HepG2 (cell line): Measurements from ENCODE around the gene BCAS3. TPM values are rescaled to one million over a fixed set of nuclear protein-coding genes. Genes with fewer than 3 reads are reported as not detected.

Experiments
- HOXD1 ChIP-seq: sonication (generic); formaldehyde crosslinking; IDR thresholded peaks from 2 replicates; pipeline ENCODE4 v1.5.0; 2020; ENCODE audit warnings: missing genetic modification reagents
- MTA1 ChIP-seq: sonication (generic); formaldehyde crosslinking; IDR thresholded peaks from 2 replicates; pipeline ENCODE4 v1.4.0; 2020; ENCODE audit warnings: missing genetic modification reagents, mild to moderate bottlenecking, borderline replicate concordance
- TP53 ChIP-seq: sonication (generic); formaldehyde crosslinking; conservative IDR thresholded peaks from 2 replicates; pipeline ENCODE4 v1.4.0; 2020; ENCODE audit warnings: missing genetic modification reagents
- ZBTB3 ChIP-seq: sonication (generic); formaldehyde crosslinking; IDR thresholded peaks from 2 replicates; pipeline ENCODE4 v1.4.0; 2020; ENCODE audit warnings: low read depth, mild to moderate bottlenecking, moderate library complexity, missing genetic modification reagents, borderline replicate concordance
- ZNF138 ChIP-seq: sonication (generic); formaldehyde crosslinking; IDR thresholded peaks from 2 replicates; pipeline ENCODE4 v1.5.0; 2020; ENCODE audit warnings: mild to moderate bottlenecking, low read depth, missing genetic modification reagents
- ZNF207 ChIP-seq: fragments of 450-650 bp; IDR thresholded peaks from 2 replicates; pipeline ENCODE4 v1.6.1; 2016; ENCODE audit warnings: antibody characterized with exemption, borderline replicate concordance
- ZNF605 ChIP-seq: sonication (generic); formaldehyde crosslinking; IDR thresholded peaks from 2 replicates; pipeline ENCODE4 v1.8.0; 2022; ENCODE audit warnings: mild to moderate bottlenecking, missing genetic modification reagents
- polyA plus RNA-seq, 8 experiments: library from polyadenylated mRNA; depleted of rRNA in 3 of 8; stranded (reverse) in 7 of 8; unstranded in 1 of 8; fragments of >200 nt; fragmentation: Illumina TruSeq in 4 of 8; extraction: Trizol in 4 of 8; gene quantifications; 2 replicates each; pipeline versions ENCODE4 v1.2.1 to v1.2.3, GENCODE V29; 2011 to 2016; ENCODE audit warnings: low read depth in 4 of 8, missing spikeins in 1 of 8, mixed read lengths in 1 of 8; ENCODE audit not compliant: insufficient read depth in 1 of 8
- total RNA-seq, 5 experiments: library from RNA; depleted of rRNA; stranded (reverse); fragments of >200 nt; fragmentation: Illumina TruSeq; extraction: Trizol; gene quantifications; 2 replicates each; pipeline ENCODE4 v1.2.3, GENCODE V29; 2016; ENCODE audit warnings: low read depth in 1 of 5
- TF ChIP-seq, protein P1 (sequence below): sonication (generic); formaldehyde crosslinking; IDR thresholded peaks from 2 replicates; pipeline ENCODE4 v1.4.0; 2020; ENCODE audit warnings: missing genetic modification reagents, borderline replicate concordance
- TF ChIP-seq, protein P2 (sequence below): sonication (generic); formaldehyde crosslinking; IDR thresholded peaks from 2 replicates; pipeline ENCODE4 v1.5.1; 2020; ENCODE audit warnings: missing genetic modification reagents, mild to moderate bottlenecking, borderline replicate concordance
- TF ChIP-seq, protein P3 (sequence below), 2 experiments: sonication (generic) in 1 of 2; formaldehyde crosslinking in 1 of 2; IDR thresholded peaks; 2 replicates each; pipeline versions ENCODE4 v1.6.1 to v1.9.0; 2014 to 2022; ENCODE audit warnings: antibody characterized with exemption in 1 of 2, borderline replicate concordance in 1 of 2, inconsistent platforms in 1 of 2, low read depth in 1 of 2, missing genetic modification reagents in 1 of 2
- TF ChIP-seq, protein P4 (sequence below): sonication (generic); formaldehyde crosslinking; IDR thresholded peaks from 2 replicates; pipeline ENCODE4 v1.4.0; 2020; ENCODE audit warnings: missing genetic modification reagents

Gene BCAS3
- total and polyA plus RNA-seq, 2 of the 13 experiments (the other 11 are each of a cell fraction or from before 2014, with no cell fraction given): 10.7 to 11.2 TPM

DNA sequence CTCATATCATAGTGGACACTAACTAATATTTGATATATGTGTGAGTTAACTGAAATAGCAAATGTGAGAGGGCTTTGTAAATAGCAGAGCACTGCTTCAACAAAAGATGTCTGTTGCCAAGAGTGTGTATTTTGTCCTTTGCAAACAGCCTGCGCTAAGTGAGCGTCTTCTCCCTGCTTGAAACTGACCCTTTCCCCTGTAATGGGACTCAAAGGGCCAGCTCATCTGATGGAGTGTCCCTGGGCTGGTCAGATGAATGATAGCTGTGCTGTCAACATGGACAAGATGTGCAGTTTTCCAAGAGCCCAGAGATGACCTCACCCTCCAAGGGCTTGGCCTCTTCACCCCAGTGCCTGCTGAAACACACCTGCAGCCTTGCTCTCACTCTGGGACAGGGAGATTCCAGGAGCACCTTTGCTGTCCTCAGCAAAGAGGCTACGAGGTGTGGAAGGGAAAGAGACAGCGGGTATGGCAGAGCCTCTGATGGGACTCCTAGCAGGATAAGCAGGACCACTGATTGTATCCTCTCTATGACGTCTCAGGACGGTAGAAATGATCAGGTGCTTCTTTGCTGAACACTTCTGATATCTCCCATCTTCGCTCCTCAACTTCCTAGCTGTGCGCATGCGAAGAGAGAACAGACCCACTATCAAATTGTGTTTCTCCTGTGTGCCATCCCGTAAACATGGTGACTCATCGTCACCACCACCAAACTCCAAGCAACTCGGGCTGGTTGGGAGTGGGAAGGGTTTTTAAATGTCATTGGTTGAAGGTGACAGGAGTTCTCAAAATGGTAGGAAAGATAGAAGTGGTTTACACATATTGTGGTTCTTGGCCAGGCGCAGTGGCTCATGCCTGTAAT lies 686.2 kb downstream of the BCAS3 start (continued):
- TF ChIP-seq, protein P1, sequence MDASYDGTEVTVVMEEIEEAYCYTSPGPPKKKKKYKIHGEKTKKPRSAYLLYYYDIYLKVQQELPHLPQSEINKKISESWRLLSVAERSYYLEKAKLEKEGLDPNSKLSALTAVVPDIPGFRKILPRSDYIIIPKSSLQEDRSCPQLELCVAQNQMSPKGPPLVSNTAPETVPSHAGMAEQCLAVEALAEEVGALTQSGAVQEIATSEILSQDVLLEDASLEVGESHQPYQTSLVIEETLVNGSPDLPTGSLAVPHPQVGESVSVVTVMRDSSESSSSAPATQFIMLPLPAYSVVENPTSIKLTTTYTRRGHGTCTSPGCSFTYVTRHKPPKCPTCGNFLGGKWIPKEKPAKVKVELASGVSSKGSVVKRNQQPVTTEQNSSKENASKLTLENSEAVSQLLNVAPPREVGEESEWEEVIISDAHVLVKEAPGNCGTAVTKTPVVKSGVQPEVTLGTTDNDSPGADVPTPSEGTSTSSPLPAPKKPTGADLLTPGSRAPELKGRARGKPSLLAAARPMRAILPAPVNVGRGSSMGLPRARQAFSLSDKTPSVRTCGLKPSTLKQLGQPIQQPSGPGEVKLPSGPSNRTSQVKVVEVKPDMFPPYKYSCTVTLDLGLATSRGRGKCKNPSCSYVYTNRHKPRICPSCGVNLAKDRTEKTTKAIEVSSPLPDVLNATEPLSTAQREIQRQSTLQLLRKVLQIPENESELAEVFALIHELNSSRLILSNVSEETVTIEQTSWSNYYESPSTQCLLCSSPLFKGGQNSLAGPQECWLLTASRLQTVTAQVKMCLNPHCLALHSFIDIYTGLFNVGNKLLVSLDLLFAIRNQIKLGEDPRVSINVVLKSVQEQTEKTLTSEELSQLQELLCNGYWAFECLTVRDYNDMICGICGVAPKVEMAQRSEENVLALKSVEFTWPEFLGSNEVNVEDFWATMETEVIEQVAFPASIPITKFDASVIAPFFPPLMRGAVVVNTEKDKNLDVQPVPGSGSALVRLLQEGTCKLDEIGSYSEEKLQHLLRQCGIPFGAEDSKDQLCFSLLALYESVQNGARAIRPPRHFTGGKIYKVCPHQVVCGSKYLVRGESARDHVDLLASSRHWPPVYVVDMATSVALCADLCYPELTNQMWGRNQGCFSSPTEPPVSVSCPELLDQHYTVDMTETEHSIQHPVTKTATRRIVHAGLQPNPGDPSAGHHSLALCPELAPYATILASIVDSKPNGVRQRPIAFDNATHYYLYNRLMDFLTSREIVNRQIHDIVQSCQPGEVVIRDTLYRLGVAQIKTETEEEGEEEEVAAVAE (CRISPR knock-in tag): no peak
- TF ChIP-seq MTA1 (CRISPR knock-in tag) (peak; percentile 92; the same call in 1 of the 2 replicates), ZNF138 (no peak), HOXD1 (peak; percentile 85; the same call in 1 of the 2 replicates), ZNF605 (CRISPR knock-in tag) (no peak), ZBTB3 (CRISPR knock-in tag) (no peak), TP53 (CRISPR knock-in tag) (no peak), ZNF207 (no peak)
- TF ChIP-seq, protein P2, sequence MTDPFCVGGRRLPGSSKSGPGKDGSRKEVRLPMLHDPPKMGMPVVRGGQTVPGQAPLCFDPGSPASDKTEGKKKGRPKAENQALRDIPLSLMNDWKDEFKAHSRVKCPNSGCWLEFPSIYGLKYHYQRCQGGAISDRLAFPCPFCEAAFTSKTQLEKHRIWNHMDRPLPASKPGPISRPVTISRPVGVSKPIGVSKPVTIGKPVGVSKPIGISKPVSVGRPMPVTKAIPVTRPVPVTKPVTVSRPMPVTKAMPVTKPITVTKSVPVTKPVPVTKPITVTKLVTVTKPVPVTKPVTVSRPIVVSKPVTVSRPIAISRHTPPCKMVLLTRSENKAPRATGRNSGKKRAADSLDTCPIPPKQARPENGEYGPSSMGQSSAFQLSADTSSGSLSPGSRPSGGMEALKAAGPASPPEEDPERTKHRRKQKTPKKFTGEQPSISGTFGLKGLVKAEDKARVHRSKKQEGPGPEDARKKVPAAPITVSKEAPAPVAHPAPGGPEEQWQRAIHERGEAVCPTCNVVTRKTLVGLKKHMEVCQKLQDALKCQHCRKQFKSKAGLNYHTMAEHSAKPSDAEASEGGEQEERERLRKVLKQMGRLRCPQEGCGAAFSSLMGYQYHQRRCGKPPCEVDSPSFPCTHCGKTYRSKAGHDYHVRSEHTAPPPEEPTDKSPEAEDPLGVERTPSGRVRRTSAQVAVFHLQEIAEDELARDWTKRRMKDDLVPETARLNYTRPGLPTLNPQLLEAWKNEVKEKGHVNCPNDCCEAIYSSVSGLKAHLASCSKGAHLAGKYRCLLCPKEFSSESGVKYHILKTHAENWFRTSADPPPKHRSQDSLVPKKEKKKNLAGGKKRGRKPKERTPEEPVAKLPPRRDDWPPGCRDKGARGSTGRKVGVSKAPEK (CRISPR knock-in tag): no peak
- TF ChIP-seq, protein P3, sequence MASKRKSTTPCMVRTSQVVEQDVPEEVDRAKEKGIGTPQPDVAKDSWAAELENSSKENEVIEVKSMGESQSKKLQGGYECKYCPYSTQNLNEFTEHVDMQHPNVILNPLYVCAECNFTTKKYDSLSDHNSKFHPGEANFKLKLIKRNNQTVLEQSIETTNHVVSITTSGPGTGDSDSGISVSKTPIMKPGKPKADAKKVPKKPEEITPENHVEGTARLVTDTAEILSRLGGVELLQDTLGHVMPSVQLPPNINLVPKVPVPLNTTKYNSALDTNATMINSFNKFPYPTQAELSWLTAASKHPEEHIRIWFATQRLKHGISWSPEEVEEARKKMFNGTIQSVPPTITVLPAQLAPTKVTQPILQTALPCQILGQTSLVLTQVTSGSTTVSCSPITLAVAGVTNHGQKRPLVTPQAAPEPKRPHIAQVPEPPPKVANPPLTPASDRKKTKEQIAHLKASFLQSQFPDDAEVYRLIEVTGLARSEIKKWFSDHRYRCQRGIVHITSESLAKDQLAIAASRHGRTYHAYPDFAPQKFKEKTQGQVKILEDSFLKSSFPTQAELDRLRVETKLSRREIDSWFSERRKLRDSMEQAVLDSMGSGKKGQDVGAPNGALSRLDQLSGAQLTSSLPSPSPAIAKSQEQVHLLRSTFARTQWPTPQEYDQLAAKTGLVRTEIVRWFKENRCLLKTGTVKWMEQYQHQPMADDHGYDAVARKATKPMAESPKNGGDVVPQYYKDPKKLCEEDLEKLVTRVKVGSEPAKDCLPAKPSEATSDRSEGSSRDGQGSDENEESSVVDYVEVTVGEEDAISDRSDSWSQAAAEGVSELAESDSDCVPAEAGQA (IDR thresholded peaks at IDR 0.05; ENCODE audit: low read depth): no peak
- TF ChIP-seq, protein P3 (CRISPR knock-in tag; IDR thresholded peaks at IDR 0.05; ENCODE audit: borderline replicate concordance): no peak
- TF ChIP-seq, protein P4, sequence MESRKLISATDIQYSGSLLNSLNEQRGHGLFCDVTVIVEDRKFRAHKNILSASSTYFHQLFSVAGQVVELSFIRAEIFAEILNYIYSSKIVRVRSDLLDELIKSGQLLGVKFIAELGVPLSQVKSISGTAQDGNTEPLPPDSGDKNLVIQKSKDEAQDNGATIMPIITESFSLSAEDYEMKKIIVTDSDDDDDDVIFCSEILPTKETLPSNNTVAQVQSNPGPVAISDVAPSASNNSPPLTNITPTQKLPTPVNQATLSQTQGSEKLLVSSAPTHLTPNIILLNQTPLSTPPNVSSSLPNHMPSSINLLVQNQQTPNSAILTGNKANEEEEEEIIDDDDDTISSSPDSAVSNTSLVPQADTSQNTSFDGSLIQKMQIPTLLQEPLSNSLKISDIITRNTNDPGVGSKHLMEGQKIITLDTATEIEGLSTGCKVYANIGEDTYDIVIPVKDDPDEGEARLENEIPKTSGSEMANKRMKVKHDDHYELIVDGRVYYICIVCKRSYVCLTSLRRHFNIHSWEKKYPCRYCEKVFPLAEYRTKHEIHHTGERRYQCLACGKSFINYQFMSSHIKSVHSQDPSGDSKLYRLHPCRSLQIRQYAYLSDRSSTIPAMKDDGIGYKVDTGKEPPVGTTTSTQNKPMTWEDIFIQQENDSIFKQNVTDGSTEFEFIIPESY (CRISPR knock-in tag): no peak
